ENCODE results near the gene SH3RF2.

SH3RF2 gene

DNA sequence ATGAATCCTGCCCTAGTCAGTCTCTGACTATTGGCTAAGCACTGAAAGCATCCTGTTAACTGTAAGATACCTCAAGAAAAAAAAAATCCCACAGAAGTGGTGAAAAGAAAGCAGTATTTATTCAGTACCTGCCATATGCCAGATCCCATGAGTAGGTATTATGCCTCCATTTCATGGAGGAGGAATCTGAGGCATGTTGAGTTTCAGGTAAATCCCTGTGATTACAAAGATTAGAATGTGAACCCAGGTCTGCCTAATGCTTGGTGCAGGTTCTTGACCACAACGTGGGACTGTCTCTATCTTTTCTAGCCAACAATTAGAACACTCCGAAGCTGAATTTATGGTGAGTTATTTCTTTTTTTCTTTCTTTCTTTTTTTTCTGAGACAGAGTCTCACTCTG lies 30.9 kb downstream of the SH3RF2 start:
- Histone ChIP-seq H3K4me1 (ENCODE audit: control insufficient read depth, insufficient read depth, low read length) (no peaks in the 10 kb centered on the region), H3K4me3 (ENCODE audit: low read depth, low read length) (no peak overlapping the region), H3K27ac (ENCODE audit: low read depth, low read length) (no peak overlapping the region), H3K27me3 (ENCODE audit: control insufficient read depth, insufficient read depth, low read length) (no peaks in the 10 kb centered on the region), H3K9me3 (ENCODE audit: control insufficient read depth, insufficient read depth, low read length) (no peaks in the 10 kb centered on the region), H3K36me3 (ENCODE audit: control insufficient read depth, insufficient read depth, low read length) (no peaks in the 10 kb centered on the region), H3K9ac (ENCODE audit: low read depth, low read length) (no peak overlapping the region)

GRCh38 chr5:145968970-145969713 lies 32.8 kb downstream of the SH3RF2 start:
- no peaks in the 10 kb centered on the region for H3K4me1 ChIP-seq (ENCODE audit: control insufficient read depth, insufficient read depth, low read length)
- no peak overlapping the region for H3K27ac ChIP-seq (ENCODE audit: low read depth, low read length)
- H3K27me3 ChIP-seq (ENCODE audit: control insufficient read depth, insufficient read depth, low read length), result no peaks in the 10 kb centered on the region
- H3K9ac ChIP-seq (ENCODE audit: low read depth, low read length), result no peak overlapping the region
- H3K4me3 ChIP-seq (ENCODE audit: low read depth, low read length), result no peak overlapping the region
- H3K9me3 ChIP-seq (ENCODE audit: control insufficient read depth, insufficient read depth, low read length), result no peaks in the 10 kb centered on the region
- H3K36me3 ChIP-seq (ENCODE audit: control insufficient read depth, insufficient read depth, low read length), result no peaks in the 10 kb centered on the region

DNA sequence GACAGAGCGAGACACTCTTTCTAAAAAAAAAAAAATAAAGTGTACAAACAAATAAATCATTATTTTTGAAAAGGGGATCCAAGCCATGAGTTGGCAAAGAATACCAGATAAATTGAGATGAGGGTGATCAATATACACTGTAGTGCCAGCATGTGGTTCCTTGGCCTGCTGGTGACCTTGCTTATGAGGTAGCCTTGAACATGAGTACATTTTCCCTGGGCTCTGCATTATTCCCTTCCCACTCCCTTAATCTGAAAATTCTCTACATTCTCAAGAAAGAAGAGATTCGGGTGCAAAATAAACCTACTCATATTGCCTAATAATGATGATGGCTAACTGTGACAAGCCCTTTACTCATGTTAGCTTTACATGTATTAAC lies 33.3 kb downstream of the SH3RF2 start:
- H3K4me3 ChIP-seq (ENCODE audit: low read depth, low read length), result no peak overlapping the region
- H3K36me3 ChIP-seq (ENCODE audit: control insufficient read depth, insufficient read depth, low read length), result no peaks in the 10 kb centered on the region
- no peak overlapping the region for H3K27ac ChIP-seq (ENCODE audit: low read depth, low read length)
- no peaks in the 10 kb centered on the region for H3K27me3 ChIP-seq (ENCODE audit: control insufficient read depth, insufficient read depth, low read length)
- H3K9ac ChIP-seq (ENCODE audit: low read depth, low read length), result no peak overlapping the region
- no peaks in the 10 kb centered on the region for H3K9me3 ChIP-seq (ENCODE audit: control insufficient read depth, insufficient read depth, low read length)
- H3K4me1 ChIP-seq (ENCODE audit: control insufficient read depth, insufficient read depth, low read length), result no peaks in the 10 kb centered on the region

DNA sequence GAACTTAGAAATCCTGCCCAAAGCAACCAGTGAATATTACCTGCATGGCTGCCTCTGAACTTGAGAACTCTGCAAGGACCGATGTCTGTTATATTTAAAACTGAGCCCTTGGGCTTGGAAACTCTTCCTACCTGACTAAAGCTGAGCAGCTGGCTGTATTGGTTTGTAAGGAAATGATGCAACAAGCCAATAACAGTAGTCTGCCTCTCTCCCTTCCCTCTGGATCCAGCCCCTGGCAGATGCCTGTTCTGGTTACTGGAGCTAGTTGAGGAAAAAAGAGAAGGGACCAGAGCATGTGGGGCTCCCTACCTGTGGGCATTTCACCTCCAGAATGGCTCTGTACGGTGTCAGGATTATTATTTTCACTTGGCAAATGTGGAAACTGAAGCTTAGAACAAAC lies 34.7 kb downstream of the SH3RF2 start:
- Histone ChIP-seq H3K36me3 (ENCODE audit: control insufficient read depth, insufficient read depth, low read length) (no peaks in the 10 kb centered on the region), H3K9ac (ENCODE audit: low read depth, low read length) (no peak overlapping the region), H3K4me3 (ENCODE audit: low read depth, low read length) (no peak overlapping the region), H3K27me3 (ENCODE audit: control insufficient read depth, insufficient read depth, low read length) (no peaks in the 10 kb centered on the region), H3K4me1 (ENCODE audit: control insufficient read depth, insufficient read depth, low read length) (no peaks in the 10 kb centered on the region), H3K27ac (ENCODE audit: low read depth, low read length) (no peak overlapping the region), H3K9me3 (ENCODE audit: control insufficient read depth, insufficient read depth, low read length) (no peaks in the 10 kb centered on the region)

DNA sequence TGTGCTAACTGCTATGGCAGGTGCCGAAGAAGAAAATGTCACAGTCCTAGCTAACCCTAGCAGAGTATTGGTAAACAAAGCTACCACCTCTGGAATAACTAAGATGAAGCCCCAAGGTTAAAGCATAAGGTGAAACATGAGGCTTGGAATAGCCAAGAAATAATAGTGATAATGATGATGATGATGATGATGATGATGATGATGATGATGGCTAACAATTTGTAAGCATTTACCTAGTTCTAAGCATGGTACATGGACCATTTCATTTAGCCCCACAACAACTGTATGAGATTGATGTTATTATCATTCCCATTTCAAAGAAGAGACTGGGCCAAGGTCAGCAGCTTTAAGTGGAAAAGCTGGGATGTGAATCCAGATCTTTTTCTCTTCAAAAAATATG lies 35.3 kb downstream of the SH3RF2 start:
- H3K4me1 ChIP-seq (ENCODE audit: control insufficient read depth, insufficient read depth, low read length), result 0 out of 2 replicates have a peak, but pooled peaks cover 4% of the 10 kb centered on the region
- H3K27me3 ChIP-seq (ENCODE audit: control insufficient read depth, insufficient read depth, low read length), result no peaks in the 10 kb centered on the region
- H3K27ac ChIP-seq (ENCODE audit: low read depth, low read length), result no peak overlapping the region
- no peaks in the 10 kb centered on the region for H3K9me3 ChIP-seq (ENCODE audit: control insufficient read depth, insufficient read depth, low read length)
- H3K4me3 ChIP-seq (ENCODE audit: low read depth, low read length), result no peak overlapping the region
- H3K36me3 ChIP-seq (ENCODE audit: control insufficient read depth, insufficient read depth, low read length), result no peaks in the 10 kb centered on the region
- H3K9ac ChIP-seq (ENCODE audit: low read depth, low read length), result no peak overlapping the region

GRCh38 chr5:145975001-145975360 lies 38.6 kb downstream of the SH3RF2 start:
- H3K27ac ChIP-seq (ENCODE audit: low read depth, low read length), result no peak overlapping the region
- H3K9ac ChIP-seq (ENCODE audit: low read depth, low read length), result no peak overlapping the region
- no peaks in the 10 kb centered on the region for H3K9me3 ChIP-seq (ENCODE audit: control insufficient read depth, insufficient read depth, low read length)
- H3K4me3 ChIP-seq (ENCODE audit: low read depth, low read length), result no peak overlapping the region
- no peaks in the 10 kb centered on the region for H3K27me3 ChIP-seq (ENCODE audit: control insufficient read depth, insufficient read depth, low read length)
- no peaks in the 10 kb centered on the region for H3K36me3 ChIP-seq (ENCODE audit: control insufficient read depth, insufficient read depth, low read length)
- H3K4me1 ChIP-seq (ENCODE audit: control insufficient read depth, insufficient read depth, low read length), result 0 out of 2 replicates have a peak, but pooled peaks cover 5% of the 10 kb centered on the region

DNA sequence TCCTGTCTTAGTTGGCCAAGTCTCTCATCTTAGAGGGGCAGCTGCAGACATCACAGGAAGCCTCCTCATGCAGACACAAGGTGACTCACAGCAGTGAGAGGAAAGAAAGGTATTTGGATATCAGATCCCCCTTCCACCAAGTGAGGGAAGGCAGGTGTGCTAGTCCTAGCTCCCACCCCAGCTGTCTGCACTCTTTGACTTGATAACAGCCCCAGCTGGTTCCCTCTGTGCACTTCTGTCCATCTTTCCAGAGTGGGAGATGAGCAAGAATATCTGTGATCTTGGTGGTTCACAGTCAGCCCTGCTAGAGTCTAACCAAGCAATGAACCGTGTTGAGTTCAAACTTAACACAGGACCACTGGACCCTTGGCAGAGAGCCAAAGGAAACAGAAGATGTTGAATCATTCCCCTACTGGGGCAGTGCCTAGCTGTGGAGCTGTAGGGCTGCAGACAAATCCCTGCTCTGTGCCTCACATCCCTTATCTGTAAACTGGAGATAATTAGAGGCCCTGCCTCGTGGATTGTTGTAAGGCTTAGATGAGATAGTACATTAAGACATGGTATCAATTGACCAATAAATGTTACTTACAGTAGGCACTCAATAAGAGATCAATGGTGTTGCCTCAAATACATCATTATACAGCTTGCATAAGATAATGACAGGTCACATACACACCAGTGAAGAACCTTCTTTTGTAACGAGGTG lies 39.1 kb downstream of the SH3RF2 start:
- no peak overlapping the region for H3K27ac ChIP-seq (ENCODE audit: low read depth, low read length)
- H3K4me1 ChIP-seq (ENCODE audit: control insufficient read depth, insufficient read depth, low read length), result 0 out of 2 replicates have a peak, but pooled peaks cover 5% of the 10 kb centered on the region

DNA sequence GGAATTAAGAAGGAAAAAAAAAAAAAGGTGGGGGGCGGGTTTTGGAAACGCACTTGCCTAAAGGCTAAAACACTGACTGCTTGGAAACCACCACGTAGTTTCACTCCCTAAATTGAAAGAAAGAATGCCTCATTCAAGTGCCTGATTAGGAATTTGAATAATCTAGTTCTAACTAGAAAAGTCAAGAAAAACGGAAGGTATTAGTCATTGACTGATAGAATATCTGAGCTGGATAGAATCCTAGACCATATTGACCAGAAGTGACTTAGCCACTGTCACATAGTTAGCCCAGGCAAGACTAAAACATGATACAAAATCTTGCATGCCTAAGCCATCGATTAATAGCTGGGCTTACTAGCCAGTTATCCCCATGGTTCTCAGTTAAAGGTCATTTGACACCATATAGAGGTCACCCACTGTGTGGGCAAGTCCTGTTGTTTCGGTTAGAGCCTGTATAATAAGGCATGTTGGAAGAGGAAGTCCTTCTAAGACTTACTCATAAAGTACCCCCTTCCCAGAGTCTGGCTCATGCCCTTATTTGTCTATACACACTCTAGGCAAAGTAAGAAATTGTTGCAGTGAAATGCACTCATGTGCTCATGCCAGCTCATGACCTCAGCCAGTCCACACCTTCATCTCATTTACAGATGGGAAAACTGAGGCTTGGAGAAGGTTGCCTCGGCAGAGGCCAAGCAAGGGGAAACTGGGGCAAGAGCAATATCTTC lies 40.2 kb downstream of the SH3RF2 start:
- H3K9ac ChIP-seq (ENCODE audit: low read depth, low read length), result no peak overlapping the region

More for the DNA sequence above, 39.1 kb downstream of the SH3RF2 start:
- Histone ChIP-seq H3K9me3 (ENCODE audit: control insufficient read depth, insufficient read depth, low read length) (no peaks in the 10 kb centered on the region), H3K4me3 (ENCODE audit: low read depth, low read length) (no peak overlapping the region), H3K27me3 (ENCODE audit: control insufficient read depth, insufficient read depth, low read length) (no peaks in the 10 kb centered on the region), H3K9ac (ENCODE audit: low read depth, low read length) (no peak overlapping the region), H3K36me3 (ENCODE audit: control insufficient read depth, insufficient read depth, low read length) (no peaks in the 10 kb centered on the region)

GRCh38 chr5:145978171-145978570 lies 41.8 kb downstream of the SH3RF2 start:
- no peaks in the 10 kb centered on the region for H3K36me3 ChIP-seq (ENCODE audit: control insufficient read depth, insufficient read depth, low read length)
- H3K4me3 ChIP-seq (ENCODE audit: low read depth, low read length), result no peak overlapping the region
- peaks cover 12% of the 10 kb centered on the region for H3K4me1 ChIP-seq (ENCODE audit: control insufficient read depth, insufficient read depth, low read length)
- no peaks in the 10 kb centered on the region for H3K9me3 ChIP-seq (ENCODE audit: control insufficient read depth, insufficient read depth, low read length)
- no peaks in the 10 kb centered on the region for H3K27me3 ChIP-seq (ENCODE audit: control insufficient read depth, insufficient read depth, low read length)
- peak overlapping the region; percentile 14 for H3K27ac ChIP-seq (ENCODE audit: low read depth, low read length)
- H3K9ac ChIP-seq (ENCODE audit: low read depth, low read length), result no peak overlapping the region

More for the DNA sequence above, 40.2 kb downstream of the SH3RF2 start:
- Histone ChIP-seq H3K27ac (ENCODE audit: low read depth, low read length) (no peak overlapping the region), H3K9me3 (ENCODE audit: control insufficient read depth, insufficient read depth, low read length) (no peaks in the 10 kb centered on the region), H3K27me3 (ENCODE audit: control insufficient read depth, insufficient read depth, low read length) (no peaks in the 10 kb centered on the region), H3K36me3 (ENCODE audit: control insufficient read depth, insufficient read depth, low read length) (no peaks in the 10 kb centered on the region), H3K4me3 (ENCODE audit: low read depth, low read length) (no peak overlapping the region), H3K4me1 (ENCODE audit: control insufficient read depth, insufficient read depth, low read length) (0 out of 2 replicates have a peak, but pooled peaks cover 5% of the 10 kb centered on the region)

DNA sequence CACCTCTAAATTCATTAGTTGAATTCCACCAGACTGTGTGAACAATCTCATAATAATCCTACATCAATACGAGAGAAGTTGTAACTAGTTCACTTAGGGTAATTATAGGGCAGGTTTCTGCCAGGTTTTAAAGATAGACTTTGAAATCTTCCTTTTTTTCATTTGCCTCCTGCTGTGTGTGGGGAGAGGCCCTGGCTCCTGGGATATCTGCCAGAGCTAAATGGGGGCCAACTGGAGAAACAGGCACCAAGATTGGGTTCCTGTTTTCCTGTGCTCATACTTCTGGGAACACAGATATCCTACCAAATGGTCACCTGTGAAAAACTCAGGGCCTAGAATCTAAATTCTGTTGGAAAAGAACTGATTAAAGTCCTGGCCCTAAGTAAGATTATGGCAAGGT lies 42.3 kb downstream of the SH3RF2 start:
- Histone ChIP-seq H3K27me3 (ENCODE audit: control insufficient read depth, insufficient read depth, low read length) (no peaks in the 10 kb centered on the region), H3K36me3 (ENCODE audit: control insufficient read depth, insufficient read depth, low read length) (no peaks in the 10 kb centered on the region), H3K4me3 (ENCODE audit: low read depth, low read length) (no peak overlapping the region), H3K9me3 (ENCODE audit: control insufficient read depth, insufficient read depth, low read length) (no peaks in the 10 kb centered on the region), H3K4me1 (ENCODE audit: control insufficient read depth, insufficient read depth, low read length) (peaks cover 12% of the 10 kb centered on the region), H3K27ac (ENCODE audit: low read depth, low read length) (peak overlapping the region; percentile 64), H3K9ac (ENCODE audit: low read depth, low read length) (no peak overlapping the region)

Data from HUES48 (cell line).